HG03045 (cell line): ENCODE measurements around the gene GRPR.
"Not testable (repeated sequence)": the region's sequence is repeated elsewhere in the genome, so short reads cannot be mapped to it uniquely, and the experiment has no call there.

ENCODE experiments used
- ATAC-seq: cut with Tn5 transposase; IDR thresholded peaks from one replicate; pipeline ENCODE4 v1.9.1; 2021; ENCODE audit warnings: mild to moderate bottlenecking, moderate library complexity; ENCODE audit not compliant: unreplicated experiment

Gene GRPR

DNA sequence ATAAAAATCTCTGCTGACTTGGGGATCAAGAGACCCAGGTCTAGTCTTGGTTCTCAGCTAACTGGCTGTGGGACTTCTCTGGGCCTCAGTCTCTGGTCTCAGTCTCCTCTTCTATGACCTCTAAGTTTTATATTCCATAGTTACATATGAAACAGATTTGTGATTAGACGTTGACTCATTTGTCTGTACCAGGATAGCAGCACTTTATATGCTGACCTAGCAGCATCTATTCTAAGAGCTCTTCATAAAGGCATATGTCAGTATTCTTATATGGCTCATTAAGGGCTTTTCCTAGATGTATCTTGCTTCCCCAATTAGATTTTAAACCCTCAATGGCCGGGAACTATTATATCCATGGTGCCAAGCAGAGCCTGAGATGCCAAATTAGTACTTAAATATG lies 12.7 kb downstream of the GRPR start:
- no peak for ATAC-seq

DNA sequence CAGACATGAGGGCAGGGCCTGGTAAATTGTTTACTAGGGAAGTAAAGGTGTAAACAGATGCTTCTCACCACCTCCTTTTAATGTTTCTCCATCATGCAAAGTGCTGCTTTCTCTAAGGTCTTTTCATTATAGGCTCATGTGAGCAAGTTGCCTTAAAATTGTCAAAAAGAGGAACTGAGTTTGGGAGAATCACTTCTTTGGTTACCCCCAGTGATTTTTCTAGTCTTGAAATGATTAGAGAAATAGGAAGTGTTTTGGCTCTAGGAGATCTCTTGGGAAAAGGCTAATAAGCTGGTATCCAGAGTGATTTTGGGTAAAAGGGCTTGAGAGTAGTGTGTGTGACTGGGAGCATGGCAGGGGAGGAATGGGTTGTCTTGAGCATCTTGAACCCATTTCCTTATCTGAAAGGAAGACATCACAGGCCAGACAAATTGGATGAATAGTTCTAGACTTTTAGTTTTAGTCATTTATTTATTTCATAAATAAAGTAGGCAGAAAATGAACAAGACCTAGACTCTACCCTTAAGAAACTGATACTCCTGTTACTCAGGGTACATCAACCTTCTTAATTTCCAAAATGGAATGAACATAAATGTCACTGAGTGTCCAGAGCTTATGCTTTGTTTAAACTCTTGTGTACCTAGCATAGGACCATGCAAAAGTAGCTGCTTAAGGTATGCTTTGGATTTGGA lies 14.2 kb downstream of the GRPR start:
- no peak for ATAC-seq

DNA sequence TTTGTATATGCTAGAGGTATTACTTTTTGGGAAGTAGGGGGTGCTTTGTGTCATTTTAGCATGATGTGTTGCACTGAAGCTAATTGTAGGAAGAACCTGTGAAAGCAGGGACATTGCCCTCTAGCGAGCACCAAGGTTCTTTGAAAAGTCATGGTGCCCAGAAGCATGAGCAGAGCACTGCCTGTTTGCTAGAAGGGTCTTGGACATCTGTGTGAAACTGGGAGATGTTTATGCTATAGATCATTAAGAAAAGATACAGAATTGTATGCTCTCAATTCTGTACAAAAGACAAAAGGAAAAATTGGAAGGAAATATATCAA lies 14.7 kb downstream of the GRPR start:
- no peak for ATAC-seq

DNA sequence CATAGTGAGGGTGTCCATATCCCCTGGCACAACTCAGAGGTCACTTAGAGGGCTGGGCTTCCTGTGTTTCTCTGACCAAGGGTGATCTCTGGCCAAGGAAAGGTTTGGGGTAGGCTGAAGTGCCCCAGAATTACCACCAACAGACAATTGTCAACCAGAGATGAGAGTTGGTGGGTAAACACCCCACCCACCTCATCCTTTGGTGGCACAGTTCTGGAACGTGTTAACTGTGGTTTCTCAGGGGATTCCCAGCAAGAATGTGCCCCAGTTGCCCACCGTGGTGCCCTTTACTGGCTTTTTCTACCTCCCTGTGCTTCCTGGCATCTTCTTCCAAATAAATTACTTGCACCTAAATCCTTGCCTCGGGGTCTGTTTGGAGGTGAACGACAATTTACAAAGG lies 17.1 kb downstream of the GRPR start:
- no peak for ATAC-seq

DNA sequence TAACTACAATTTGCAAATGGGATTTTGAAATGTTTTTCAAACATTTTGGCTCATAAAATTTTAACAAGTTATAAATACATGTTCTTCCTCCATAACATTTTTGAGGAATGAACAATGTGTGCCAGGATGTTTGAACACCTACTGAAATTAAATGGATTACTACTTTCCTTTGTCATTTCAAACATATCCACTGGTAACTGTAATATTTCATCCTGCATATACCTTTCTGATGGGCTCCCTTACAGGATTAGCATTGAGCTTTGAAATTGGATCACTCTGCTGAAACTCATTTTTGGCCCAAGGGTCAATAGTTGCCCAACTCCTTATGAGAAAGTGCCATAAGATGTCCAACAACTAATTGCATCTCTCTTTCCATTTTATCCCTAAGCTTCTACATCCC lies 17.6 kb downstream of the GRPR start:
- ATAC-seq, result no peak

DNA sequence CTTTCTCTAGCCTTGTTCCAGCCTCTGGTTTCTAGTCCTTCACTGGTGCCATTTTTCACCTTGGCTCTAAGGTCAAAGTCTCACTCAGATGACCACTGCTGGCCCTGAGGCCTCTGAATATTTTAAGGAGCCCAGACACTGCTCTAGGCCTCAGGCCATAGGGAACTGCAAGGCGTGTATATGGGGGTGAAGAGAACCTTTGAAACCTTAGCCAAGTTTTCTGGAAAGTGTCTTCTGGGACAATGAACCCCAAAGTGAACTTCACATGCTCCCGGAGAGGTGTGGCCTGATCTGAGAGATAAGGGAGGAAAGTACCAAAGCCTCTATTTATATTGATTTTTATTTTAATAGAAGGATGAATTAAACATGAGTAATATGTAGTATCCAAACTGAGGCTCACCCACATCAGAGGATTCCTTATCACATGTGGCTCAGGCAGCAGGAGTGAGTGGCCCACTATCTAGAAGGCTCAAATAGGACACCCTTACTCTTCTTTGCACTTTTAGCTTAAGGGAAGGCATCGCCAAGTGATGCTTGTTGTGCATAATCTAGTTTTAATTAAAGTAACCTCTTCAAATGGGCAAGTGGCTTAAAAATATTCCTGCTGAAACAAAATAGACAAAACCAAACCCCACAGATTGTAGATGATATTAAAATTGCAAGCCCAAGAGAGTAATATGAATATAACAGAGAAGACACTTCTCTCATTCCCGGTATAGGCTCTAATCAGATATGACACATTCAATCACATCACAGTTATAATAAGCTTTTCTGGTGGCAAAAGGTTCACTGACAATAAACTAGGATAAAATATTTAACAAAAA lies 18.3 kb downstream of the GRPR start:
- ATAC-seq, result no peak

DNA sequence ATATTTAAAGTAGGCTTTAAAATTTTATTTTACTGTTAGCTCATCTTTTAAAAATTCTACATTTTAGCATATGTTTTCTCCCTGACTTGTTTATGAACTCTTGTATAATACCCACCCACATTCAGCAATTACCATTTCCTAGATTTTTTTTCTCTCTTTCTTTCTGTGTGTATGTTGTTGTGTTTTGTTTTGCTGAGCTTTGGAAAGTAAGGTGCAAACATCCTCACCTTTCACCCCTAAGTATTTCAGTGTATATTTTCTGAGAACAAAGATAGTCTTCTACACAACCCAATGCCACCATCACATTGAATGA lies 18.8 kb downstream of the GRPR start:
- no peak for ATAC-seq

DNA sequence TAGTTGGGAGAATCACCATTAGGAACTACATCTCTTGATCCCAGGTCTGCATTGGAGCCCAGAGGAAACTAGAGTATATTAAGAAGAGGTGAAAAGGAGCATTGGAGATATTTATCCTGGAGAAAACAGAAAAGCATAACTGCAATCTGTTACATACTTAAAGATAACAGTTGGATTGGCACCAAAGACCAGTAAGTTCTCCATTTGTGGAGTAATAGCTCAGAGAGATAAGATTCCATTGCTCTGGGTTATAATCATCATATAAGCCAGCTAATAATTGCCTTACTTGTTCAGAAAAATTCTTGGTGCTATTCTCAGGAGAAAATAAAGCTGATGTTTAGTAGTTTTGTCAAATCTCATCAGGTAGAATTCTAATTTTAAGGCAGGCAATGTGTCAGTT lies 20.6 kb downstream of the GRPR start:
- no peak for ATAC-seq

DNA sequence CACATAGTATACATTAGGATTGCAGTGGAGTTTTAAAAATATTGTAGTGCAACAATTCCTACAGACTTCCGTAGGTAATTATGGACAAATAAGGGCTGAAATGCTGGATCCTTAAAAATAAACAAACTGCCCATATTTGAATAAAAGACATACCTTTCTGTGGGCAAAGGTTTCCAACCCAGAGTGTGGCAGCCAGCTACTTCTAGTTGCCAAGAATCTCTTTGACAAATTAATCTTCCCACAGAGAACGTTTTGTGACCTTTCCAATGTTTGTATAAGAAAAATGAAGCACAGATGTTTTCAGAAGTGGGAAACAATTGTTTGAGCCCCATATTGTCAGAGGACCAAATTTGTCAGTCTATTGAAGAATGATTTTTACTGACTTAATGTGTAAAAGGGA lies 21.1 kb downstream of the GRPR start:
- no peak for ATAC-seq

DNA sequence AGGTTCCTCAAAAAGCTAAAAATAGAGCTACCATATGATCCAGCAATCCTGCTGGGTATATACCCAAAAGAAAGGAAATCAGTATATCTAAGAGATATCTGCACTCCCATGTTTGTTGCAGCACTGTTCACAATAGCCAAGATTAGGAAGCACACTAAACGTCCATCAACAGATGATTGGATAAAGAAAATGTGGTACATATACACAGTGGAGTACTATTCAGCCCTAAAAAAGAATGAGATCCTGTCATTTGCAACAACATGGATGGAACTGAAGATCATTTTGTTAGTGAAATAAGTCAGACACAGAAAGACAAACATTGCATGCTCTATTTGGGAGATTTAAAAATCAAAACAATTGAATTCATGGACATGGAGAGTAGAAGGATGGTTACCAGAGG lies 21.7 kb downstream of the GRPR start:
- ATAC-seq, result not testable (repeated sequence)

DNA sequence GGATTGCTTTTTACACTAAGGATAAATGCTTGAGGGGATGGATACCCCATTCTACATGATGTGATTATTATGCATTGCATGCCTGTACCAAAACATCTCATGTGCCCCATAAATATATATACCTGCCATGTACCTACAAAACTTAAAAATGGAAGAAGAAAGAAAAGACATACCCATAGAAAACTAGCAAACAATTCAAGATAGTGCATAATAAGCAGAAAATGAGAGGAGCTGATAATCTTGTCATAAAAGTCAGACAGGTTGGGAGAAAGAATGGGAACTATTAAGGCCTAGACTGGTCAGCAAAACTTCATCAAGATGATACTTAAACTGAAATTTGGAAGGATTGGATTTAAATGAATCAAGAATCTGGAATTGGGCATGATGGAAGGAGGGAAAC lies 22.3 kb downstream of the GRPR start:
- ATAC-seq, result no peak

DNA sequence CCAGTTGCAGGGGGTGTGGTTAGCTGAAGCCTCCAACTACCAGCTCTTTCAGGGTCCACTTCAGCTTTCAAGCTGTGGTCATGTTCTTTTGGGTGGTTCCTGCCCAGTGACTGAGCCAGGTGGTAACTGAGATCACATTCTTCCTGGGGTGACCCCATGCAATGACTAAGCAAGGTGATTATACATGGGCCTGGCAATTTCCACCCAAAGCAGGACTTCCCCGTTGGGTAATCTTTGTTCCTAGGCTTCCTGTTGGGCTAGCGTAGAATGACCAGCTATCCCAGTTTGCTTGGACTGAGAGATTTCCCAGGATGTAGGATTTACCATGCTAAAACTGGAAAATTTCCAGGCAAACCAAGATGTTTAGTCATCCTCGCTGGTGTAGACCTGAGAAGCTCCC lies 25.5 kb downstream of the GRPR start:
- ATAC-seq, result no peak

DNA sequence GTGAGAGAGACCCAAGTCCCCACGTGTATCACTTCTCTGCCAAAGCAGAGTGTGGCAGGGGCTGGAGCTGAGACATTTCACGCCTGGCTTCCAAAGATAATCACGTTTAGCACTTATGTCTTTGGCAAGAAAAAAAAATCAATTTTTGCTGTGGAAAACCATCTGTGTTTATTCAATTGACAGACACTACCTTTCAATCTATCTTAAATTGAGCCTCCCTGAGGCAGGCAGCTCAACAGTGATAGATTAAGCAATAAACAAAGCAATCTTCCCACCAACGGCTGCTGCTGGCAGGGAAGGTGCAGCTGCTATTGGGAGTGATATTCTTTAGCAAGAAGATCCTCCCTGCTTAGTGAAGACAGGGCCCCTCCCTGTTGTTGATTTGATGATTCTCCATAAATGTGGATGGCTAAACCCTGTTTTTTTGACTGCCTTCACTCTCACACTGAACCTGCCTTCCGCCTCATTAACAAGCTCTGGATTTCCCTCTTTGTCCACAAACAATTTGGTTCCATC lies 32.3 kb downstream of the GRPR start:
- ATAC-seq, result no peak

DNA sequence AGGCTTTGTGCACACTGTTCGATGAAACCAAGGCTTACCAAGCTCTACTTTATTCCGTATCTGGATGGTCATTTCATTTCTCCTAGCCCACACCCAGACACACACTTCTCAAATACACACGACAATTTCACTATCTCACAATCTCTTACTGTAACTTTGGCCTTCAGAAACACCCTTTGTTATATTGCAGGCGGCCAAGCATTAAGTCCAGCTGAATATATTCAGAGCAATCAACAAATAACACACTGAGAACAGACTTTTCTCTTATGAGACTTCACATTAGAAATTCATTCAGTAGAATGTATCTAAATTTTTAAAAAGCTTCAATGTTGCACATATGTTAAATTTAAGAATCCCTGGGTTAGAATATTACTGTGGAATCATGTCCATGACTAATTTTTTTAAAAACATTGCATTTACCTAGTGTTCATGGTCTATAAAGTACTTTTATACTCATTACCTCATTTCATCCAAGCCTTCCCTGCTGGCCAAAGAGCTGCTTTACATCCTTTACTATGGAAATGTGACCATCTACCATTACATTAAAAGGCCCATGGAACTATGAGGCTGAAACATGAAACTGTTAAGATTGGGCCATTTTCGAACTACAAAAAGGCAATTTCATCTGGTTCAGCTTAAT lies 33.4 kb downstream of the GRPR start:
- no peak for ATAC-seq

DNA sequence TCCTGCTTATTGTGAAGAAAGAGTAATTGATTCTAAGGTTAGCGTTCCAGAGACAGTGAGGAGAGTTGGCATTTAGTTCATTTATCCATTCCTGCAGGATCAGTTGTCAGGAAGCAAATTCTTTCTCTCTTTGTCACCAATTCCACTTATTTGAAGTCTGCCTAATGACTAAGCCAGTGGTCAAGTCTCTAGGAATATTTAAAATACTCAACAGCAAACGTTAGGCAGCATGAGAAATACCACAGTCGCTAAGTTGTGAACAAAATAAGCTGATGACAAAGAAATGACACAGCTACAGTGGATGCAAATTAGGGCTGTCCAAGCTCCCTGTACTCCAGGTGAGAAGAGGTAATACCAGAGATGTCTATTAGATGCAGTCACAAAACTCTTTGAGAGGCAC lies 37.4 kb downstream of the GRPR start:
- no peak for ATAC-seq

DNA sequence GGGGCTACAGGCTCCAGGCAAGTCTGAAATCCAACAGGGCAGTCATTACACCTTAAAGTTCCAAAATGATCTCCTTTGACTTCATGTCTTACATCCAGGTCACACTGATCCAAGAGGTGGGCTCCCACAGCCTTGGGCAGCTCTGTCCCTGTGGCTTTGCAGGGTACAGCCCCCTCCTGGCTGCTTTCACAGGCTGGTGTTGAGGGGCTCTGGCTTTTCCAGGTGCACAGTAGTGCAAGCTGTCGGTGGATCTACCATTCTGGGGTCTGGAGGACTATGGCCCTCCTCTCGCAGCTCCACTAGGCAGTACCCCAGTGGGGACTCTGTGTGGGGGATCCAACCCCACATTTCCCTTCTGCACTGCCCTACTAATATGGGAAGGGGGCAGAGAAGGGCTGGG lies 37.8 kb downstream of the GRPR start:
- ATAC-seq, result not testable (repeated sequence)

DNA sequence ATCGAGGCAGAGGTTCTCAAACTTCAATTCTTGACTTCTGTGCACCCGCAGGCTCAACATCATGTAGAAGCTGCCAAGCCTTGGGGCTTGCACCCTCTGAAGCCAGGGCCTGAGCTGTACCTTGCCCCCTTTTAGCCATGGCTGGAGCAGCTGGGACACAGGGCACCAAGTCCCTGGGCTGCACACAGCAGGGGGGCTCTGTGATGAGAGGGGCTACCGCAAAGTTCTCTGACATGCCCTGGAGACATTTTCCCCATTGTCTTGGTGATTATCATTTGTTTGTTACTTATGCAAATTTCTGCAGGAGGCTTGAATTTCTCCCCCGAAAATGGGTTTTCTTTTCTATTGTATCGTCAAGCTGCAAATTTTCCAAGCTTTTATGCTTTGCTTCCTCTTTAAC lies 39.0 kb downstream of the GRPR start:
- no peak for ATAC-seq

DNA sequence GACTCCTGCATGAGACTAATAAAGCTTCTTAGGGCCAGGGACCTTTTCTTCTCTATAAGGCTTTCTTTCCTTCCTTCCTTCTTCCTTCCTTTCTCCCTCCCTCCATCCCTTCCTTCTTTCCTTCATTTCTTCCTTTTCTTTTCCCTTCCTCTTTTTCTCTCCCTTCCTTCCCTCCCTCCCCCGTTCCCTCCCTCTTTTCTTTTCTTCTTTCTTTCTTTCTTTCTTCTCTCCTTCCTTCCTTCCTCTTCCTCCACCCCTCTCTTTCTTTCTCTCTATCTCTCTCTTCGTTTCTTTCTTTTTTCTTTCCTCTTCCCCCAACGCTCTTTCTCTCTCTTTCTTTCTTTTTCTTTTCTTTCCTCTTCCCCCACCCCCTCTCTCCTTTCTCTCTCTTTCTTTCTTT lies 41.4 kb downstream of the GRPR start:
- no peak for ATAC-seq

DNA sequence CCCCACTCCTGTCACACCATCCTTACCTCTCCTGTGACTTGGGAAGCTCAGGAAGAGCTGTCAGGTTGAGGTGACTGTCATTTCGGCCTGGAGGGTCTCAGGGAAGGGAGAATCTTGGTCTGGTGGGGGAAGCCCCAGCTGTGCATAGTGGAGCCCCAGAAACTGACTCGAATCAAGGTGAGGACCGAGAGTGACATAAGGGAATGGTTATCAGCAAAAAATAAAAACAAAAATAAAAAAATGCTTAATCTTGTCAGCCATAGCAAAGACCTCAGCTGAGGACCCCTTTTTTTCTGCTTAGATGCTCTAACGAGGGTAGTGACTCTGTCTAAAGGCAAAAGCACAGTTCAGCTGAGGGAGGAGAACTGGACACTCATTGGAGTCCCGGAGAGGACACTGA lies 43.8 kb downstream of the GRPR start, which contains the start of gene MAGEB17:
Gene MAGEB17 (plus strand): TSS at position 301 of the 400 bp plus-strand sequence. CDS start 2,902 bp downstream, outside the sequence.
- ATAC-seq, result no peak

DNA sequence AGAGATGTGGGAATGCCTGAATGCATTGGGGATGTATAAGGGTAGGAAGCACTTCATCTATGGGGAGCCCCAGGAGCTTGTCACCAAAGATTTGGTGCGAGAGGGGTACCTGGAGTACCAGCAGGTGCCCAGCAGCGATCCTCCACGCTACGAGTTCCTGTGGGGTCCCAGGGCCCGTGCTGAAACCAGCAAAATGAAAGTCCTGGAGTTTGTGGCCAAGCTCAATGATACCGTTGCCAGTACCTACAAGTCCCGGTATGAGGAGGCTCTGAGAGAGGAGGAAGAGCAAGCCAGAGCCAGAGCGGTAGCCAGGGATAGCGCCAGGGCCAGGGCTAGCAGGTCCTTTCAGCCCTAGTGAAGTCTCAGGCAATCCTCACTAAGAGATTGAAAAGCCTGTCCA lies 47.7 kb downstream of the GRPR start:
- ATAC-seq, result no peak

DNA sequence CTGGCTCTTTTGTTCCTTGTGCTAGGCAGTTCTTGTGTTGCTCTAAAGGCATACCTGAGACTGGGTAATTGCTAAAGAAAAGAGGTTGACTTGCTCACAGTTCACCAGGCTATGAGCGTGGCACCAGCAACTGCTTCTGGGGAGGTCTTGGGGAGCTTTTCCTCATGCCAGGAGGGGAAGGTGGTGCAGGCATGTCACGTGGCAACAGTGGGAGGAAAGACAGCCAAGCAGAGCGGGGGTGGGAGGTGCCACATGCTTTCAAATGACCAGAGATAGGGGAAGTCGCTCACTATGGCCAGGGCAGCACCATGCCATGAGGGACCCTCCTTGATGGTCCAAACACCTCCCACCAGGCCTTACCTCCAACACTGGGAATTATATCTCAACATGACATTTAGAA lies 48.6 kb downstream of the GRPR start:
- no peak for ATAC-seq

DNA sequence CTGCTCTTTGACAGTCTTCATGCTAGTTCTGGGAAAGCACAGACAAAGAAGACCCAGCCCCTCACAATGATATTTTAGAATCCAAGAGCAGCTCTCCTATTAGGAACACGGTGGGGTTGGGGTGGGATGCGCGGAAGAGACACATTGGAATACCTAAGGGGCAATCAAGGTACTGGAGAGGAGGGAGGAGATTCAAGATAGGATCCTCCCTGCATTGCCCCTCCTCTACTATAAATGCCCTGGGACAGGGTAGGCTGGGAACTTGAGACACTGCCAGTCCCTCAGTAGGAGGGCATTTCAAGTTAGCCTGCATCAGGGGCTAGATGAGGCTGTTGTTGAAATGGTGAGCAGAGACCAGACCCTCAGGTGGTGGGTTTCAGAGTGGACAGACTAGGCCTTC lies 49.0 kb downstream of the GRPR start:
- ATAC-seq, result no peak
